ENCODE data around the gene KCNIP1. TPM values are rescaled to one million over a fixed set of nuclear protein-coding genes. Genes with fewer than 3 reads are reported as not detected.

Gene KCNIP1
- total and polyA plus RNA-seq, 2 of the 13 experiments (the other 11 are each of a cell fraction or from before 2014, with no cell fraction given): not detected

GRCh38 chr5:170534177-170534576, 30.4 kb downstream of the KCNIP1 start:
- Histone ChIP-seq H3K4me3 (replicated peaks in 1 of 3; ENCODE audit: insufficient read depth in 1 of 3, low read depth in 2 of 3, low read length in 3 of 3) (no peak overlapping the region), H3K9ac (ENCODE audit: insufficient read depth, low read depth, low read length) (no peak overlapping the region), H3K4me2 (ENCODE audit: low read depth, low read length) (no peak overlapping the region), H3K27ac (ENCODE audit: extremely low read length, insufficient read depth, low read length) (no peak overlapping the region), H3K27me3 (ENCODE audit: control insufficient read depth in 1 of 2, insufficient read depth in 2 of 2, low read length in 2 of 2) (peaks cover 0 to 5% of the 10 kb centered on the region in 2 experiments; a peak in 1 of 5 replicates), H2AFZ (ENCODE audit: low read length) (no peak overlapping the region), H3K4me1 (ENCODE audit: insufficient read depth, low read length) (no peaks in the 10 kb centered on the region), H3K79me2 (ENCODE audit: insufficient read depth, low read length) (no peaks in the 10 kb centered on the region), H3K36me3 (replicated peaks in 1 of 2; ENCODE audit: control insufficient read depth in 1 of 2, insufficient read depth in 2 of 2, low read length in 2 of 2) (no peaks in the 10 kb centered on the region), H3K9me3 (ENCODE audit: low read length) (no peaks in the 10 kb centered on the region), H4K20me1 (ENCODE audit: insufficient read depth, low read length) (no peaks in the 10 kb centered on the region)
- no peak for FAIRE-seq
- 5% methylated on average over 2 of the region's 2 CpGs for WGBS (ENCODE audit: low lambda C conversion rate)
- CTCF ChIA-PET (ENCODE audit: low intra/inter-chr PET ratio, low total read pairs): no interaction called here
- in situ Hi-C loops (cut with HindIII; ENCODE audit: extremely low pct_ligation_motif_present, low pct_unique_long_range_greater_than_20kb) (no loop called here), intact Hi-C loops (cut with micrococcal nuclease; ENCODE audit: unreplicated experiment) (no loop called here)
- BruUV-seq (replicated peaks): no TSS peak
- DNase-seq (ENCODE audit: low spot score): no peak
- ATAC-seq: no peak
- TF ChIP-seq TERF1 (CRISPR knock-in tag; IDR thresholded peaks at IDR 0.05) (no peak), NFE2 (CRISPR knock-in tag; IDR thresholded peaks at IDR 0.05) (no peak), PPARG (CRISPR knock-in tag; conservative IDR thresholded peaks at IDR 0.05) (no peak), ZNF776 (CRISPR knock-in tag; IDR thresholded peaks at IDR 0.05) (no peak), ZFX (CRISPR knock-in tag; IDR thresholded peaks at IDR 0.05; ENCODE audit: low read depth) (no peak), KMT2B (CRISPR knock-in tag; IDR thresholded peaks at IDR 0.05) (no peak), ZNF562 (CRISPR knock-in tag; IDR thresholded peaks at IDR 0.05; ENCODE audit: borderline replicate concordance) (no peak), ETV5 (CRISPR knock-in tag; IDR thresholded peaks at IDR 0.05; ENCODE audit: borderline replicate concordance) (no peak), TFDP1 (CRISPR knock-in tag; IDR thresholded peaks at IDR 0.05; ENCODE audit: borderline replicate concordance) (no peak), KAT2B (IDR thresholded peaks at IDR 0.05; ENCODE audit: borderline replicate concordance, low read depth, low read length) (no peak), ZNF549 (CRISPR knock-in tag; IDR thresholded peaks at IDR 0.05) (no peak), WIZ (CRISPR knock-in tag; IDR thresholded peaks at IDR 0.05) (no peak)
- POLR2A ChIA-PET: no interaction called here

Data from HepG2 (cell line).